HG03060 (cell line): ENCODE measurements around the gene ANKRD33B.
"Not testable (repeated sequence)": the region's sequence is repeated elsewhere in the genome, so short reads cannot be mapped to it uniquely, and the experiment has no call there.

ENCODE experiments used
- ATAC-seq: cut with Tn5 transposase; IDR thresholded peaks from one replicate; pipeline ENCODE4 v1.9.1; 2021; ENCODE audit warnings: low read depth, moderate number of reproducible peaks; ENCODE audit not compliant: unreplicated experiment

ANKRD33B gene

DNA sequence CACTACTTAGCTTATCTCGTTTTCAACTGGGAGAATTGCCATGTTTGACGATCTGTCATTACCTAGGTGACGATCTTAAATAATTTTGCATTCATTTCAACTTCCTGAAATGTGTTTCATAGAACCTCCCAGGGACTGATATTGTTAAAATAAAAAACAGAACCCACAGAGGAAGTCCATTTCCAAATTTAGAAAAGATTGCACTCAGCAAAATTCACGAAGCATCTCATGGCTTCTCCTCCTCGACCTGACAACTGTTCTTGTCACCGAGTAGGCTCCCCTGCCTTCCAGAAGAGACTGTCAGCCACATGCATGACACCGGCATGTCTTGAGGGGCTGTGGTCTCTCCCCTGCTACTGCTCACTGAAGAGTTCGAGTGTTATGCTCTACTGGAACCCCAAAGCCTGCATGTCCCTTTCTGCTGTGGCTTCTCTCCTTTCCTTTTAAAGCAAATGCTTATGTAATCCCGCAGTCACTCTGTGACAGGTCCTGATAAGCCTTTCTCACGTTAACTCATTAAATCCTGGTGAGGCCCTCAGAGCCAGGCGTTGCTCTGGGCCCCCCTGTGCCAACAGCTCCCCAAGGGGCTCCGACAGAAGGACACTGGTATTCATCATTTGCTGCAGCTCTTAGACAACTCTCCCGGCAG lies 26.8 kb upstream of the ANKRD33B start:
- no peak for ATAC-seq

DNA sequence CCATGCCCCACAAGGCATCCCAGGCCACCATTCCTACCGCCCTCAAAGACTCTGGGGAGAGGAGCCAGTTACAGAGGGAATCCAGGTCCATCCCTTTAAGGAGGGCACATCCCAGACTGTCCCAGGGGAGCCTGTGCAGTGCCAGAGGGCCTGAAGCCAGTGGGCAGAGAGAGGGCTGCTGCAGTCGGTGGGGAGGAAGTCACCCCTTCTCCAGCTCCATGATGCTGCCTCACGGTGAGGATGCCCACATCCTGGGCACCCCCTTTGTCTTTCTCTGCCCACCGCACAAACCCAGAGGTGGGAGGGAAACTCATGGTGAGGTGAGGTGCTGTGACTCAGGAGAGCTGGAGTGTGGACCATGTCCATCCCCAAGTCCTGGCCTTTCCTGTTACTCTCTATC lies 26.2 kb upstream of the ANKRD33B start:
- ATAC-seq: no peak

DNA sequence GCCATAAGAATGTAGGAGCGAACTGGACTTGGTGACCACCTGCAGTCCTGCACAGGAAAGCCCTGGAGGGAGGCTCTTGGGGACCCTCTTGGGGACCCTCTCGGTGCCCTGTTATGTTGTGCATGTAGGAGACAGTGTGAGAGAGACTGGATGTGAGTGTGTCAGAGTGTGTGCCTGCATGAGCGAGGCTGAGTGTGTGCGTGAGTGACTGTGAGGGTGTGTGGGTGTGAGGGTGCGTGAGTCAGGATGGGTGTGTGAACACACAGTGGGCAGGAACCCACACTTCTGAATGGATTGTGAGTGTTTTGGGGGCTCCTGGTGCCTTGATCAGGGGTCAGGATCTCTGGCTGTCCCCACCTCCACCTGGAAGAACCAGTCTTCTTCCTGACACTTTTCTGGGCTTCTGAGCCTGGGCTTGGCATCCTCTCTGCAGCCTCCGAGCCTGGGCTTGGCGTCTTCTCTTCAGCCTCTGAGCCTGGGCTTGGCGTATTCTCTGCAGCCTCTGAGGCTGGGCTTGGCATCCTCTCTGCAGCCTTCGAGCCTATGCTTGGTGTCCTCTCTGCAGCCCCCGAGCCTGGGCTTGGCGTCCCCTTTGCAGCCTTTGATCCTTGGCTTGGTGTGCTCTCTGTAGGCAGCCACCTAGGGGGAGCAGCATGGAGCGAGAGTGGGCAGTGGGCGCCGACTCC lies 25.6 kb upstream of the ANKRD33B start:
- no peak for ATAC-seq

DNA sequence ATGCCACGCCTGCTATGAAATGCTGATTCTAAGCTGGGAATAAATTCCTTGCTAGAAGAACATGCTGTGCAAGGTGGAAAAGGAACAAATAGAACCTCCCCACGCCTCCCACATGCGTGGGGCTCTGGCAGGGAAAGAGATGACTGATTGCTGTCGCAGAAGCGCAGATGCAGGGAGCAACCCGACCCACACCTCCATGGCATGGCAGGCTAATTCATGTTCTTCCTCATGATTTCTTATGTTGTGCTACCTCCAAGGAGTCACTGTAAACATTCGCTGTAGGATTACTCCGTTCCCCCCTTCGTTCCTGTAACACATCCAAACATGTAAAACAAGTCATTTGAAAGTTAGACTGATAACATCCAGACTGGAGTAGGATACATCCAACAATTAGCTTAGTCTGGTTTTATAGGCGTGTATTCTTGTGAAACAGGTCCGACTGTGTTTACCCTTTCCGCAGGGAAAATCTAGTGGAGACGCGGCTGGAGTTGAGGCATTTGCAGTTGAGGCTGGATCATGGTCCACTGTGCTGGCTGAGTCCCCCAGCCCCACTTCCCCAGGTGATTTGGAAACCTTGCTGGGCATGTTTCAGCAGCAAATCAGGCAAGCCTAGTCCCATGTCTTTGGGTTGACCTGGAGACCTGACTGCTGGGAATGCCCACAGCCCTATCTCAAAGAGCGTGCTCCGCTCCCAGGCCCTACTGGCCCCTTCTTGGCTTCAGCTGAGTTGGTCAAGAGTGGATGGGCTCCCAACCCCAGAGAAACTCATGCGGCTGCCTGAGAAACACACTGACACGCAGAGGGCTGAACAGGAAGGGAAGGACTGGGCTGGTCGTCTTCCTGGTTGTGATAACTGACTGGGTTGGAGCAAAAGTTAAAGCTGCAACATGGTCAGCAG lies 24.8 kb upstream of the ANKRD33B start:
- ATAC-seq: no peak

DNA sequence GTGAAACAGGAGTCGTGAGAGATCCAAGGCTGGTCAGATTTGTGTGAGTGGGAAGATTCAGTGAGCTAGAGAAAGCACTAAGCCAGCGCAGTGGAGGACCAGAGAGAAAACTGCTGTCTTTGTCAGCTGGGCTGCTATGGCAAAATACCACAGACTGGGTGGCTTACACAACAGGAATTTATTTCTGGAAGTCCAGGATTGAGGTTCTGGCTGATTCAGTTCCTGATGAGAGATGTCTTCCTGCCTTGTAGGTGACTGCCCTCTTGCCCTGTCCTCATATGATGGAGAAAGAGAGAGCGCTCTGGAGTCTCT lies 24.2 kb upstream of the ANKRD33B start:
- no peak for ATAC-seq

DNA sequence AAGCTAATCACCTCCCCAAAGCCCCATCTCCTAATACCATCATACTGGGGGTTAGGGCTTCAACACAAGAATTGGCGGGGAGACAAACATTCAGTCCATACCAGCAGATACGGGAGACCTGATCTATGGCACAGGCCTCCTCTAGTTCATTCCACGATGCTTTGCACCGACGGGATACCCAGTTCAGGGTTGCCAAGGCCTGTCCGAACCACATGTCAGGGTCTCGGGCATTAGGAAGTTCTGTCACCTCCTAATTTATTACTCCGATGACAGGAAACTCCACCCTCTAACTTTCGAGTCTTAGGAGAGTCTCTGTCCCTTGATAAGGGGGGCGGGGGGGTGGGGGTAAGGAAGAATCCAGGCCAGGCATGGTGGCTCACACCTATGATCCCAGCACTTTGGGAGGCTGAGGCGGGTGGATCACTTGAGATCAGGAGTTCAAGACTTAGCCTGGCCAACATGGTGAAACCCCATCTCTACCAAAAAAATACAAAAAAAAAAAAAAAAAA lies 23.8 kb upstream of the ANKRD33B start:
- no peak for ATAC-seq

DNA sequence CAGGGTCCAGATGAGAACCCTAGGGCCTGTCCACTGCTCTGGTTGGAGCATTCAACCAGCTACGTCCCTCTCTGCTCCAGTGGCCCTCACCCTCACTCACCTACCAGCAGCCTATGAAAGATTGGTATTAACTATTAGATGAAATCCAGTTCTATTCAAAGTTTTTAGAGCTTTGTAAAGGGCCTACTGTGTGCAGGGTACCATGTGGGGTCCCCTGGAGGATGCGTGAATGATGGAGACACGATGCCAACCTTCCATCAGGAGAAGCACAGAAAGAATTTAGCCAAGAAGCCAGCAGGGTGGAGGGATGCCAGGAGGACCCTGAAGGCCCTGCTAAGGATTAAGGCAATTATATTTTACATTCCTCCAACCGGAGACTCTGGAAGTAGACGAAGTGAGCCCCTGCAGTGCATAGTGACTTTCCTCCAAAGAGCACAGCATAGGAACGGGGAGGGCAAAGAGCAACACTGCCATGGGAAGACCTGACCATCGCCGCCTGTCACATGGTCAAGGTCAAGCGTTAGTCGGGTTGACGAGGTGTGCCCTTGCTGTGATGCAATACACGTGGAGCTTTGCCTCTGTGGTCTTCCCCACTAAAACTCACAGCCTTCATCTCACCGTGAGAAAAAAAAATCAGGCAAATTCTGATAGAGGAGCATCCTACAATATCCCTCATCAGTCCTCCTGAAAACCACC lies 22.8 kb upstream of the ANKRD33B start:
- no peak for ATAC-seq

DNA sequence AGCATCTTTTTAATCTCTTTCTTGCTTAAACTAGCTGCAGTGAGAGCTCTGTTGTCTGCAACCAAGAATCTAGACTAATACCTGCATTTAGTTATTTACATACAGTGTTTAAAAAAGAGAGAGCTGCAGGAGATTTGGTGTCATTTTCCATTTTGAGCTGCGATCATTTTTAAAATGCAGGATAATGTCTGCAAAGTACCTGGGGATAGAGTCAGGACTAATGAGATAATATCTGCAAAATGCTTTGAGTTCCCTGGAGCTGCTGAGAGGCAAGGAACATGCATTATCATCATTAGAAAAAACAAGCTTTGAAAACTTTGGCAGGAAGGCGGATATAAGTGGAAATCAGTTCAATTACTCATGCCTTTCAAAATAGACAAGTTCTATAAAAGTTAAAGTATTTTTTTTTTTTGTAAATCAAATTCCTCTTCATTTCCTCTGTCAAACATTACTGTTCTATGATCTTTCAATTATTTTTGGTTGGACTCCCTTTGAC lies 21.8 kb upstream of the ANKRD33B start:
- ATAC-seq: no peak

DNA sequence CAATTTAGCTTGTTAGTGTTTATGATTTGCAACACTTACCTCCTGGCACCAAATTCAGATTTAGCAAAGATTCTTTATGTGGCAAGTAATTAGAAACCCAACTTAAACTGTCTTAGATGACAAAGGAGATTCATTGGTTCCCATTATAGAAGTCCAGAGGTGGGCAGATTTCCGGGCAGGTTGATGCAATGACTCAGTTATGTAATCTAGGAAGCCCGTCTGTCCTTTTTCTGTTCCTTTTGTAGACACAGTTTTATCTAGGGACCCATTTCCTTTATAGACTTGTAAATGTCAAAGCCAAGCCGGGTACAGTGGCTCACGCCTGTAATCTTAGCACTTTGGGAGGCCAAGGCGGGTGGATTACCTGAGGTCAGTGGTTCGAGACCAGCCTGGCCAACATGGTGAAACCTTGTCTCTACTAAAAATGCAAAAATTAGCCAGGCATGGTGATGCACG lies 20.3 kb upstream of the ANKRD33B start:
- ATAC-seq: no peak

DNA sequence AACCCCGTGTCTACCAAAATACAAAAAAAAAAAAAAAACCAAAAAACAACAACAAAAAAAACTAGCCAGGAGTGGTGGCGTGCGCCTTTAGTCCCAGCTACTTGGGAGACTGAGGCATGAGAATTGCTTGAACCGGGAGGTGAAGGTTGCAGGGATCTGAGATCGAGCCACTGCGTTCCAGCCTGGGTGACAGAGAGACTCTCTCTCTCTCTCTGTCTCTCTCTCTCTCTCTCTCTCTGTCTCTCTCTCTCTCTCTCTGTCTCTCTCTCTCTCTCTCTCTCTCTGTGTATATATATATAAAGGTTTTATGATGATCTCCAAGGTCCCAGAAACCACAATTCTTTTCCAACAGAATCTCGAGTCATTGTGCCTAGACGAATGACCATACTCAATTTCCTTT lies 18.8 kb upstream of the ANKRD33B start:
- no peak for ATAC-seq

DNA sequence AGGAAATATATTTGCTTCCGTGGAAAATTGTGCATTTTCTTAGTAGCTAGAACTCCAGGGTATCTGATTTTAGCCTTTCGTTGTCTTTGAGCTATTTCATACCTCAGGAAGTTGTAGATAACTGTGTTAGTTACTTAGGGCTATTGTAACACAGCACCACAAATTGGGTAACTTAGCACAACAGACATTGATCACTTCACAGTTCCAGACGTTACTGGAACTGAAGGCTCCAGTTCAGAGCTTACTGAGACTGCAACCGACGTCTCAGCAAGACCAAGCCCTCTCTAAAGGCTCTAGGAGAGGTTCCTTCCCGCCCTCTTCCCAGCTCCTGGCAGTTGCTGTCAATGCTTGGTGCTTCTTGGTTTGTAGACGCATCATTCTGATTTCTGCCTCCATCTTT lies 17.7 kb upstream of the ANKRD33B start:
- ATAC-seq: no peak

DNA sequence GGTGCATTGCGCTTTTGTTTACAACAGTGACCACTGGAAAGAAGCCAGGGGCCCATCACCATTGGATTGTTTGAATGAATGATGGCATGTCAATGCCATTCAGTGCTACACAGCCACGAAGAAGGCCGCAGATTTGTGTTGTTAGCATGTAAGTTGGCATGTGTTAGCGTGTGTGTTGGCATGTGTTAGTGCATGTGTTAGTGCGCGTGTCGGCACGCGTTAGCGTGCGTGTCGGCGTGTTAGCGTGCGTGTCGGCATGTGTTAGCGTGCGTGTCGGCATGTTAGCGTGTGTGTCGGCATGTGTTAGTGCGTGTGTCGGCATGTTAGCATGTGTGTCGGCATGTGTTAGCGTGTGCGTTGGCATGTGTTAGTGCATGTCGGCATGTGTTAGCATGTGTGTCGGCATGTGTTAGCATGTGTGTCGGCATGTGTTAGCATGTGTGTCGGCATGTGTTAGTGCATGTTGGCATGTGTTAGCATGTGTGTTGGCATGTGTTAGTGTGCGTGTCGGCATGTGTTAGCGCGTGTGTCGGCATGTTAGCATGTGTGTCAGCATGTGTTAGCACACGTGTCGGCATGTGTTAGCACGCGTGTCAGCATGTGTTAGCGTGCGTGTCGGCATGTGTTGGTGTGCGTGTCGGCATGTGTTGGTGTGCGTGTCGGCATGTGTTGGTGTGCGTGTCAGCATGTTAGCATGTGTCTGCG lies 15.3 kb upstream of the ANKRD33B start:
- no peak for ATAC-seq

DNA sequence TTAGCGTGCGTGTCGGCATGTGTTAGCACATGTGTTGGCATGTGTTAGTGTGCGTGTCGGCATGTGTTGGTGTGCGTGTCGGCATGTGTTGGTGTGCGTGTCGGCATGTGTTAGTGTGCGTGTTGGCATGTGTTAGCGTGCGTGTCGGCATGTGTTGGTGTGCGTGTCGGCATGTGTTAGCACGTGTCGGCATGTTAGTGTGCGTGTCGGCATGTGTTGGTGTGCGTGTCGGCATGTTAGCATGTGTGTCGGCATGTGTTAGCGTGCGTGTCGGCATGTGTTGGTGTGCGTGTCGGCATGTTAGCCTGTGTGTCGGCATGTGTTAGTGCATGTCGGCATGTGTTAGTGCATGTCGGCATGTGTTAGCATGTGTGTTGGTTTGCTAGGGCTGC lies 14.8 kb upstream of the ANKRD33B start:
- ATAC-seq: not testable (repeated sequence)

DNA sequence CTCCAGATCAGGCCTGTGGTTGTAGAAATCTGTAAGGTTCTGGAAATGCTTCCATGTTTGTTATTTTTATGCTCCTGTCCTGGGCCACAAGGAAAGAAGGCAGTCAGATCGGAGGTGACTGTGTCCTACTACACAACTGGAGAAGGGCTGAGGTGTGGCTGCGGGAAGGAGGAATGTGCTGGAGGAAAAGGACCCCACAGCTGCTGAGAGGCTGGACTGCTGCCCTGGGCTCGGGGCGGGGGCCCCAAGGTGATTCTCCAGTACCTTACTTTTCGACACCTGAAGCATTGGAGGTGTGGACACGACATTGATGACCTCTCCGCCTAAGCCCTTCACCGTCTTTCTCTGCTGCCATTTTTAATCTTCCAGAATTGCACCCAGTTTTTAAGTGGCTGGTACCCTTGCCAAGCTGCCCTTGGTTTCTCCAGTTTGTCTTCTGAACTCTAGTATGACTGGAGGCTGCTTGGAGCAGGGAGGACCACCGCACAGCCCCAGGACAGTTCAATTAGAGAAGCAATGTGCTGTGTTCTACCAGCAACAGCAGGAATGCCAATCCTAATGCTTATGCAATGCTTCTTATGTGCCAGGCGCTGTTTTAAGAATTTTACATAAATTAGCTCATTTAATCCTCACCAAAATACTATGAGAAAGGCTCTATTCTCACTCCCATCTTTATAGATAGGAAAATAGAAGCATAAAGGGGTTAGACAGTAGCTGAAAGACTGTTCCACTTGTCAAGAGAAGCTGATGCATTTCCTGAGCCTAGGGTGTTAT lies 13.5 kb upstream of the ANKRD33B start:
- no peak for ATAC-seq

DNA sequence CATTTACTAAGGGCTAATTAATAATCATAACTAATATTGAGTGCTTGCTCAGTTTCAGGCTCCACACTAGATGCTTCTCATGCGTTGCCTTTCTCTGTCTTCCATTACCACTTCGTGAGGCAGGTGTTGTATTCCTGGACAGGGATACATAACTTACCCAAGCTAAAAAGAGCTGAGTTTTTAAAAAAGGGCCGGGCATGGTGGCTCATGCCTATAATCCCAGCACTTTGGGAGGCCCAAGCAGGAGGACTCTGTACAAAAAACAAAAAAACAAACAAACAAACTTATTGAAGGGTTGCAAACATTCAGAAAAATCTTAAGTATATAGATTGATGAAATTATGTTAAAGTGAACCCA lies 12.1 kb upstream of the ANKRD33B start:
- no peak for ATAC-seq

DNA sequence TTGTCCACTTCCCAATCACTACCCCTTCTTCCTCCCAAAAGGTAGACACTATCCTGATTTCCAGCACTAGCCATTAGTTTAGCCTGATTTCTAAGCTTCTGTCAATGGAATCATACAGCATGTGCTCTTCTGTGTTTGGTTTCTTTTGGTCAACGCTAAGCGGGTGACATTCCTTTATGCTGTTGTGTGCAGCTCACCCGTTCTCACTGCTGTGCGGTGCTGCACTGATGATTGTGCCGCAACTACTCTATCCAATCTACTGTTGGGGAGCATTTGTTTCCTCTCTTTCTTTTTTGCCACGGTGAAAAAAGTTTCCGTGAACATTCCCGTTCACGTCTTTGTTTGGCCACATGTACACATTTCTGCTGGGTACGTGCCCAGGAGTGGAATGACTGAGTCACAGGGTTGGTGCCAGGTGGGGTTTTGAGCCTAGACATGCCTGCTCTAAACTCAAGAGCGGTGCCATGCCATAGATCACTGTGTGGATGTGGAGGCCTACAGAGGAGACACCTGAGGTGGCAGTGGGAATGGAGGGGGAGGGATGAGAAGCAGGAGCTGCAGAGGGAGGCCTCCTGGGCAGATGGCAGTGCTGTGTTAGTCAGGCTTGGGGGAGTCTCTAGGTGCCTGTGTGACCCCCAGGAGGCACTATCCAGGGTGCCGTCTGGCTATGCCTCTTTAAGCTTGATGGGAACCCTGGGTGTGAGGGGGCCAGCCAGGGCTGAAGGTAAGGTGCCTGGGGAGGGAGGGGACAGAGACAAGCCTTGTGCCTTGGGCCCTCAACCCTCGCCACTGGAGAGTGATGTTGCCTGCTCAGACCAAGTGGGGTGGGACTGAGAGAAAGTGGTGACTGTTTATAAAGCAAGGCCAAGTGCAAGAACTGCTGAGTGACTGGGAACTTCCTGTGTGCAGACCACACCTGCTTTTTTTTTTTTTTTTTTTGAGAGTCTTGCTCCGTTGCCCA lies 11.4 kb upstream of the ANKRD33B start:
- ATAC-seq: no peak

DNA sequence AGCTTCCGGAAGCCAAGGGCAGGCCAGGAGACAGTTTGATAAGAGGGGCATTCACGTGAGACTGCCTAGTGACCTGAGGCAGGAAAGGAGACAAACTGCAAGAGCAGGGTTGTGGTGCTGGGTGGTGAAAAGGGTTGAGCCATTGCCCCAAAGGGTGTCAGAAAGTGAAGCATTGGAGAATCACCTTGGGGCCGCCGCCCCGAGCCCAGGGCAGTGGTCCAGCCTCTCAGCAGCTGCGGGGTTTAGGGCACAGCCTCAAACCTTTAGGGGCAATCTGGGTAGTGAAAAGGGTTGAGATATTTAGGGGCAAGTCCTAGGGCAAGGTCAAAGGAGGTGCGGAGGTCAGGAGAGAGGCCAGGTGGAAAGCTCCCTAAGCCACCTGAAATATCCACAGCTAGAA lies 10.4 kb upstream of the ANKRD33B start:
- ATAC-seq: no peak

DNA sequence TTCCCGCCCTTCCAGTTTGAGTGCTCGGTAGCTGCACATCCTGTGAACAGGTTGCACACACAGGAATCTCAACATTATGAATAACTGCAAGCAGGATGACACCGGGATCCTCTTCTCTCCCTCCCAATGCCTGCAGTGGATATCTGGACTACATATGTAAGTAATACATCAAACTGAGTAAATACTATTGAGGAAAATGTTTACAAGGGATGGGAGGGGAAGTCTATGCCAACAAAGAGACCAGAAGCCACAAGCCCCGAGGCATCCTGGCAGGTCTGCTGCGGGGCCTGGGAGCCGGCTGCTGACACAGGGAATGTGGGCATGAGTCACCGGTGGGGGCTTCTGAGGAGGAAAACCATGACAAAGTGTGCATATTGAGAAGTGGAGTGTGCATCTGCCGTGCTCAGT lies 8.6 kb upstream of the ANKRD33B start:
- no peak for ATAC-seq
